RWPE2 (cell line): ENCODE measurements around the gene WDR77.

Experiments
- ATAC-seq: fragments of 200-7000 bp; cut with Tn5 transposase; 3 replicates; pipeline ENCODE4 v1.9.1; 2021; ENCODE audit warnings: low read depth
- DNase-seq: peaks from one replicate; pipeline ENCODE4 v3.0.0-alpha.2; 2020; ENCODE audit warnings: low spot score
- H3K27ac ChIP-seq: fragments of 450-650 bp; 2 replicates; pipeline ENCODE4 v1.5.1; 2017; ENCODE audit warnings: mild to moderate bottlenecking; ENCODE audit not compliant: poor library complexity, severe bottlenecking
- H3K27me3 ChIP-seq: fragments of 250-450 bp; sonication (Bioruptor Pico); 2 replicates; pipeline ENCODE4 v1.5.1; 2021; ENCODE audit warnings: mild to moderate bottlenecking, moderate library complexity; ENCODE audit not compliant: insufficient read depth, poor library complexity, severe bottlenecking
- H3K36me3 ChIP-seq: fragments of 250-450 bp; sonication (Bioruptor Pico); 2 replicates; pipeline ENCODE4 v1.5.1; 2020; ENCODE audit warnings: low read depth, mild to moderate bottlenecking, moderate library complexity
- H3K4me1 ChIP-seq: fragments of 250-450 bp; sonication (Bioruptor Pico); 2 replicates; pipeline ENCODE4 v1.5.1; 2021; ENCODE audit warnings: mild to moderate bottlenecking, moderate library complexity; ENCODE audit not compliant: insufficient read depth, poor library complexity, severe bottlenecking
- H3K4me3 ChIP-seq: fragments of 250-450 bp; sonication (Bioruptor Pico); 2 replicates; pipeline ENCODE4 v1.5.1; 2021; ENCODE audit warnings: mild to moderate bottlenecking, moderate library complexity; ENCODE audit not compliant: severe bottlenecking
- H3K9me3 ChIP-seq: fragments of 250-450 bp; sonication (Bioruptor Pico); 2 replicates; pipeline ENCODE4 v1.5.1; 2021; ENCODE audit warnings: mild to moderate bottlenecking, moderate library complexity; ENCODE audit not compliant: severe bottlenecking
- CTCF ChIP-seq: fragments of 450-650 bp; IDR thresholded peaks from one replicate; pipeline ENCODE4 v1.5.1; 2017; ENCODE audit warnings: mild to moderate bottlenecking, moderate library complexity; ENCODE audit not compliant: poor library complexity, severe bottlenecking

The WDR77 gene

DNA sequence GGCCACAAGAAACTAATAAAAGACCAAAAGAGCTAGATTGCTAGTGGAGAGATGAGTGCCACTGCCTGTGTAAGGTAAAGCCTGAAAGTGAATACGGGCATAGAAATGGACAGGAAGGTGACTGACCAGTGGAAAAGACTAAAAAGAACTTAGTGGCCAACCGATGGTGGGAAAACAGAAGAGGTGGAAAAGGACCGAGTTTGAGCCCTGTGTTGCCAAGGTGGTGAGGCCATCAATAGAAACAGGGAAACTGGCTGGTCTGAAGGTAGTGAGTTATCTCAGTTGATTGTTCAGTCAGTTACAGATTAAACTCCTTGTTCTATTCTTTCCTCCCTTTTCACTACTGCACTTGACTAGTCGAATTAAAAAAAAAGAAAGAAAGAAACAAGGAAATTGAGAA lies 2.5 kb downstream of the WDR77 start:
- Histone ChIP-seq H3K27me3 (no peaks in the 10 kb centered on the region), H3K9me3 (no peaks in the 10 kb centered on the region), H3K27ac (no peak overlapping the region), H3K4me1 (peaks cover 18% of the 10 kb centered on the region), H3K36me3 (peaks cover 77% of the 10 kb centered on the region), H3K4me3 (no peak overlapping the region)
- TF ChIP-seq CTCF: no peak
- ATAC-seq (no peak), DNase-seq (no peak)

GRCh38 chr1:111444031-111444430 lies 5.0 kb downstream of the WDR77 start:
- Histone ChIP-seq H3K27ac (no peak overlapping the region), H3K36me3 (peaks cover 85% of the 10 kb centered on the region), H3K9me3 (no peaks in the 10 kb centered on the region), H3K4me3 (no peak overlapping the region), H3K27me3 (no peaks in the 10 kb centered on the region), H3K4me1 (peaks cover 13% of the 10 kb centered on the region)
- TF ChIP-seq CTCF: no peak
- ATAC-seq (no peak), DNase-seq (no peak)

DNA sequence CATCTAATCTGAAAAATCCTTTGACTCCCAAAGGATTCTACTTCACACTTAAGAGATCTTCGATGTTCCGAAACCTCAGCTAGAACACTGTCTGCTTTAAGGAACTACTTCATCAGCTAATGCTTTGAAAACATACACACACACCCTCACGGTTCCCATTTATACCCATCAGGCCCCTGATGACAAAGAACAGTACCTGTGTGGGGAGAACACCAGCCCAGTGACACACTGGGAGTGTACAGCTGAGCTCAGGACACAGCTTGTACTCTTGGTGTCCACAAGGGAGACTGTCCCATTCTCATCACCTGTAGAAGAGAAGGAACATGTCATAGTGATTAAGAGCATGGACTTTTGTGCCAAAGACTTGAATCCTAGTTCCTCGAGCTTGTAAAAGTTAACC lies 6.6 kb downstream of the WDR77 start:
- ATAC-seq (no peak), DNase-seq (no peak)
- H3K36me3 ChIP-seq: peaks cover 98% of the 10 kb centered on the region
- H3K27me3 ChIP-seq: no peaks in the 10 kb centered on the region
- no peak overlapping the region for H3K27ac ChIP-seq
- no peaks in the 10 kb centered on the region for H3K9me3 ChIP-seq
- TF ChIP-seq CTCF: no peak
- peaks cover 8% of the 10 kb centered on the region for H3K4me1 ChIP-seq
- H3K4me3 ChIP-seq: no peak overlapping the region

DNA sequence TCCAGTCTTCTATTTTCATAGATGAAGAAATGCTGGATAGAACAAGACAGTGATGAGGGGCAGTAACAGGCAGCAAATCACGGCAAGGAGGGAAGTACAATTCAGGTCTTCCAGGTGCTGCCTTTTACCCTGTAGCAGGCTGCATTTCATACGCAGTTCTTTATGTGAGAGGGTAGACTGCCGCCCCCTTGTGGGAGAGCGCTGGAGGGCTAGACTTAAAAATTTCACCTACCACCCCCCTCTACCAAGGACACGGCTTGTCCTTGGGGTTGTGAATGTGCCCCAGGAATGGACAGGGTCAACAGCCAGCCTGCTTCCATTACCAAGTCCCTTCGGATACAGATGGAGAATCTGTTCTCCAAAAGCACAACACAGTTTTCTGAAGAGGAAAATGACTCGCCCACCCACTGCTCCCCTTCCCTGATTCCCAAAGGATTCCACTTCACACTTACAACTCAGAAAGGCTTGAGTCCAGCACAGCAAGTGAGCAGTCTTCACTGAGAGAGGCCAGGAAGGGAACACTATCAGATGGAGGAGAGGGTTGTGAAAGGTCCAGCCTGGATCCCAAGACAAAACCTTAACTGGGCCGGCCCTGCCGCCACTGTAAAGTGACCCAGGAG lies 7.4 kb downstream of the WDR77 start:
- Histone ChIP-seq H3K4me1 (peaks cover 5% of the 10 kb centered on the region), H3K9me3 (no peaks in the 10 kb centered on the region), H3K4me3 (no peak overlapping the region), H3K36me3 (peaks cover 93% of the 10 kb centered on the region), H3K27ac (no peak overlapping the region), H3K27me3 (no peaks in the 10 kb centered on the region)
- ATAC-seq (no peak), DNase-seq (no peak)
- TF ChIP-seq CTCF: peak; percentile 48
